ENCODE measurements around the gene PDZD7.

- TF ChIP-seq YY1 (IDR thresholded peaks at IDR 0.05; ENCODE audit: insufficient read depth, insufficient read length) (no peak), ZNF274 (IDR thresholded peaks at IDR 0.05; ENCODE audit: low read depth, low read length) (no peak)
These were observed 18.2 kb downstream of the PDZD7 start for GRCh38 chr10:101012525-101013364.
